Activated CD8-positive, alpha-beta T cell treated with anti-CD3 and anti-CD28 coated beads for 36 hours (primary cell): ENCODE data around the gene NEDD4. TPM values are rescaled to one million over a fixed set of nuclear protein-coding genes. Genes with fewer than 3 reads are reported as not detected.

Source experiments
- ATAC-seq: fragments of 200-7000 bp; cut with Tn5 transposase; one replicate; pipeline ENCODE4 v1.10.0; 2021; ENCODE audit warnings: mild to moderate bottlenecking, moderate library complexity
- CTCF ChIA-PET: fragments of 350-600 bp; sonication (Branson Sonifier 250); formaldehyde crosslinking; loops from one replicate; lab custom pipeline; 2021; ENCODE audit warnings: antibody characterized with exemption; lab: Charles Lee
- POLR2A ChIA-PET: fragments of 350-600 bp; sonication (Branson Sonifier 250); formaldehyde crosslinking; loops from one replicate; lab custom pipeline; 2021; ENCODE audit warnings: antibody characterized with exemption; lab: Charles Lee
- DNase-seq: peaks from one replicate; pipeline ENCODE4 v3.0.0-alpha.2; 2020
- H3K27ac Mint-ChIP-seq: one replicate; pipeline ENCODE4 v1.8.0; 2021; ENCODE audit warnings: mild to moderate bottlenecking, mixed read lengths
- H3K27me3 Mint-ChIP-seq: one replicate; pipeline ENCODE4 v1.8.0; 2021; ENCODE audit warnings: mixed read lengths
- H3K36me3 Mint-ChIP-seq: one replicate; pipeline ENCODE4 v1.8.0; 2021; ENCODE audit warnings: low read depth, mixed read lengths
- H3K4me1 Mint-ChIP-seq: one replicate; pipeline ENCODE4 v1.8.0; 2021; ENCODE audit warnings: low read depth, mixed read lengths
- H3K4me3 Mint-ChIP-seq: one replicate; pipeline ENCODE4 v1.8.0; 2021; ENCODE audit warnings: mild to moderate bottlenecking, moderate library complexity, mixed read lengths
- H3K9me3 Mint-ChIP-seq: one replicate; pipeline ENCODE4 v1.8.0; 2021; ENCODE audit warnings: mixed read lengths
- intact Hi-C: fragments of 100-400 bp; cut with micrococcal nuclease; formaldehyde crosslinking; loops from one replicate; pipeline ENCODE4 v1.10.0; 2022
- total RNA-seq, 2 experiments: library from RNA; stranded (reverse); gene quantifications; one replicate each; pipeline ENCODE4 v1.2.3, GENCODE V29; 2021
- TF ChIP-seq, protein P1 (sequence below): fragments of 200-600 bp; IDR thresholded peaks from one replicate; pipeline ENCODE4 v1.8.0; 2022; ENCODE audit warnings: antibody characterized with exemption, mild to moderate bottlenecking

Gene NEDD4
- total RNA-seq, 2 experiments from 2014 or later, result 10.4 to 11.8 TPM

GRCh38 chr15:55992769-55993110 is 672 bp downstream of the NEDD4 start:
- Mint-ChIP-seq H3K36me3 (peaks cover 5% of the 10 kb centered on the region), H3K9me3 (no peaks in the 10 kb centered on the region), H3K4me1 (peaks cover 22% of the 10 kb centered on the region), H3K4me3 (peak overlapping the region; percentile 85), H3K27ac (peak overlapping the region; percentile 81), H3K27me3 (peaks cover 17% of the 10 kb centered on the region)
- DNase-seq (no peak), ATAC-seq (no peak)
- CTCF ChIA-PET, result interaction anchor here (1.0 to 2.6 kb wide), 6 partner anchors 13 to 253 kb away, joined by 3 to 14 read pairs (median 3); no protein-coding TSS in a partner anchor
- TF ChIP-seq, protein P1, sequence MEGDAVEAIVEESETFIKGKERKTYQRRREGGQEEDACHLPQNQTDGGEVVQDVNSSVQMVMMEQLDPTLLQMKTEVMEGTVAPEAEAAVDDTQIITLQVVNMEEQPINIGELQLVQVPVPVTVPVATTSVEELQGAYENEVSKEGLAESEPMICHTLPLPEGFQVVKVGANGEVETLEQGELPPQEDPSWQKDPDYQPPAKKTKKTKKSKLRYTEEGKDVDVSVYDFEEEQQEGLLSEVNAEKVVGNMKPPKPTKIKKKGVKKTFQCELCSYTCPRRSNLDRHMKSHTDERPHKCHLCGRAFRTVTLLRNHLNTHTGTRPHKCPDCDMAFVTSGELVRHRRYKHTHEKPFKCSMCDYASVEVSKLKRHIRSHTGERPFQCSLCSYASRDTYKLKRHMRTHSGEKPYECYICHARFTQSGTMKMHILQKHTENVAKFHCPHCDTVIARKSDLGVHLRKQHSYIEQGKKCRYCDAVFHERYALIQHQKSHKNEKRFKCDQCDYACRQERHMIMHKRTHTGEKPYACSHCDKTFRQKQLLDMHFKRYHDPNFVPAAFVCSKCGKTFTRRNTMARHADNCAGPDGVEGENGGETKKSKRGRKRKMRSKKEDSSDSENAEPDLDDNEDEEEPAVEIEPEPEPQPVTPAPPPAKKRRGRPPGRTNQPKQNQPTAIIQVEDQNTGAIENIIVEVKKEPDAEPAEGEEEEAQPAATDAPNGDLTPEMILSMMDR, result no peak
- intact Hi-C loops, result loop anchor here (5.0 kb wide), 1 partner anchor 50 kb away; no protein-coding TSS in a partner anchor
- POLR2A ChIA-PET, result no interaction called here

- intact Hi-C loops, result loop anchor here (5.0 kb wide), 1 partner anchor 50 kb away; no protein-coding TSS in a partner anchor
- TF ChIP-seq, protein P1, result no peak
- Mint-ChIP-seq H3K27me3 (peaks cover 17% of the 10 kb centered on the region), H3K4me3 (peak overlapping the region; percentile 85), H3K9me3 (no peaks in the 10 kb centered on the region), H3K4me1 (peaks cover 21% of the 10 kb centered on the region), H3K27ac (peak overlapping the region; percentile 81), H3K36me3 (peaks cover 5% of the 10 kb centered on the region)
- CTCF ChIA-PET, result interaction anchor here (1.0 to 2.6 kb wide), 6 partner anchors 14 to 253 kb away, joined by 3 to 14 read pairs (median 3); no protein-coding TSS in a partner anchor
- no peak for DNase-seq
- POLR2A ChIA-PET, result interaction anchor here (0.6 kb wide), 1 partner anchor 19 kb away, joined by 3 read pairs; no protein-coding TSS in a partner anchor
- no peak for ATAC-seq
These were observed 1.3 kb downstream of the NEDD4 start for GRCh38 chr15:55991802-55992768.

DNA sequence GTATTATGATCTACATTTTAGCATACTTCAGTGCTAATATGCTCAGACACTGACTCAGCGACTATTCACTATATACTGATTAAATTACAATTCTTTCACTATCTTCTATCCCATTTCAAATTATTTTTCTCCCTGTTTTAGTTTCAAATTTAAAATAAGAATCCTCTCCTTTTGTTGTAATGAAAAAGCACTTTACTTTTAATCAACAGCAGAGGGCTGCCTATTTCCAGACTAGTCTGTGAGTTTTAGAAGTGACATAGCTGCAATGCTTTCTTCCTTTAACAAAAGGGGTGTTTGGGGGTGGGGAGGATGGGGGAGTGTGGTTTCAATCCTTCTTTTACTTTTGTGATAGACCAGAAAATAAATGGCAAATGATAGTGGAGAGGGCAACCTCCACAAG is 2.4 kb downstream of the NEDD4 start:
- no peaks in the 10 kb centered on the region for H3K9me3 Mint-ChIP-seq
- H3K27ac Mint-ChIP-seq, result no peak overlapping the region
- peaks cover 8% of the 10 kb centered on the region for H3K27me3 Mint-ChIP-seq
- peaks cover 7% of the 10 kb centered on the region for H3K36me3 Mint-ChIP-seq
- ChIA-PET POLR2A (no interaction called here), CTCF (interaction anchor here (1.0 kb wide), 1 partner anchor 62 kb away, joined by 3 read pairs; no protein-coding TSS in a partner anchor)
- H3K4me1 Mint-ChIP-seq, result peaks cover 16% of the 10 kb centered on the region
- DNase-seq (no peak), ATAC-seq (no peak)
- no peak overlapping the region for H3K4me3 Mint-ChIP-seq
- intact Hi-C loops, result loop anchor here (5.0 kb wide), 1 partner anchor 51 kb away; no protein-coding TSS in a partner anchor
- TF ChIP-seq, protein P1, result no peak

- intact Hi-C loops, result loop anchor here (5.0 kb wide), 1 partner anchor 52 kb away; no protein-coding TSS in a partner anchor
These were observed 2.9 kb downstream of the NEDD4 start for GRCh38 chr15:55990516-55990915.

More at GRCh38 chr15:55990516-55990915, 2.9 kb downstream of the NEDD4 start:
- ChIA-PET POLR2A (no interaction called here), CTCF (interaction anchor here (1.0 kb wide), 1 partner anchor 63 kb away, joined by 3 read pairs; no protein-coding TSS in a partner anchor)
- H3K4me3 Mint-ChIP-seq, result no peak overlapping the region
- H3K4me1 Mint-ChIP-seq, result peaks cover 16% of the 10 kb centered on the region
- H3K27me3 Mint-ChIP-seq, result peaks cover 4% of the 10 kb centered on the region
- no peak overlapping the region for H3K27ac Mint-ChIP-seq
- TF ChIP-seq, protein P1, result no peak
- peaks cover 7% of the 10 kb centered on the region for H3K36me3 Mint-ChIP-seq
- H3K9me3 Mint-ChIP-seq, result no peaks in the 10 kb centered on the region
- DNase-seq (no peak), ATAC-seq (no peak)
